Uterus (tissue), 2 donors: ENCODE measurements around the gene TRAPPC8.

Experiments used
- CTCF ChIP-seq, 4 experiments: fragments of 200-600 bp in 2 of 4; fragments of 450-650 bp in 2 of 4; sonication (generic) in 2 of 4; IDR thresholded peaks; one replicate each; pipeline ENCODE4 v1.5.1; 2016 to 2019; ENCODE audit warnings: antibody characterized with exemption in 4 of 4, mild to moderate bottlenecking in 2 of 4, moderate library complexity in 1 of 4
- POLR2A ChIP-seq, 2 donors: fragments of 450-650 bp; IDR thresholded peaks; one replicate each; pipeline ENCODE4 v1.6.1; 2016; ENCODE audit warnings: antibody characterized with exemption in 2 of 2, mild to moderate bottlenecking in 1 of 2, moderate library complexity in 1 of 2

GRCh38 chr18:31942291-31942998 is 483 bp downstream of the TRAPPC8 start:
- TF ChIP-seq CTCF (IDR thresholded peaks at IDR 0.05) (no peak), POLR2A (IDR thresholded peaks at IDR 0.05) (no peak)
